Keratinocyte (primary cell): ENCODE measurements around the gene FAM83D. TPM values are rescaled to one million over a fixed set of nuclear protein-coding genes. Genes with fewer than 3 reads are reported as not detected.

Experiments
- DNase-seq: peaks from one replicate; pipeline ENCODE4 v3.0.0-alpha.2; 2011; ENCODE audit warnings: low read depth, missing footprints, low spot score
- FAIRE-seq: peaks from 2 replicates; lab custom pipeline; 2011; peaks lifted over from hg19 to GRCh38; lab: Jason Lieb, UNC
- H2AFZ ChIP-seq: 2 replicates; pipeline ENCODE4 v1.6.0; 2012; ENCODE audit warnings: low read length, control low read depth, inconsistent platforms; ENCODE audit not compliant: control insufficient read depth
- H3K27ac ChIP-seq: 2 replicates; pipeline ENCODE4 v1.5.1; 2011; ENCODE audit warnings: low read length; ENCODE audit not compliant: control insufficient read depth, insufficient read depth
- H3K27me3 ChIP-seq: 3 replicates; pipeline ENCODE4 v1.6.0; 2011; ENCODE audit warnings: low read length; ENCODE audit not compliant: control insufficient read depth, insufficient read depth; ENCODE audit errors: extremely low read depth
- H3K36me3 ChIP-seq, 2 experiments: 2 replicates in 1 of 2; 3 replicates in 1 of 2; pipeline ENCODE4 v1.5.1; 2011; ENCODE audit warnings: low read length in 2 of 2, mild to moderate bottlenecking in 1 of 2; ENCODE audit not compliant: control insufficient read depth in 2 of 2, insufficient read depth in 2 of 2; ENCODE audit errors: extremely low read depth in 1 of 2
- H3K4me1 ChIP-seq: 3 replicates; pipeline ENCODE4 v1.5.1; 2011; ENCODE audit warnings: low read length; ENCODE audit not compliant: control insufficient read depth, insufficient read depth; ENCODE audit errors: extremely low read depth
- H3K4me2 ChIP-seq: 3 replicates; pipeline ENCODE4 v1.6.0; 2011; ENCODE audit warnings: low read depth, low read length; ENCODE audit not compliant: control insufficient read depth, insufficient read depth; ENCODE audit errors: extremely low read depth
- H3K4me3 ChIP-seq, 3 experiments: fragments of 200-600 bp in 1 of 3; sonication (generic) in 1 of 3; 2 replicates in 2 of 3; 3 replicates in 1 of 3; pipeline ENCODE4 v1.5.1; 2011 to 2016; ENCODE audit warnings: low read length in 3 of 3, mild to moderate bottlenecking in 3 of 3, control low read depth in 2 of 3, inconsistent platforms in 1 of 3, low read depth in 1 of 3, mixed read lengths in 1 of 3, mixed run types in 1 of 3, moderate library complexity in 1 of 3; ENCODE audit not compliant: control insufficient read depth in 2 of 3, insufficient read depth in 2 of 3; ENCODE audit errors: extremely low read depth in 1 of 3
- H3K79me2 ChIP-seq: 2 replicates; pipeline ENCODE4 v1.6.0; 2012; ENCODE audit warnings: low read length; ENCODE audit not compliant: control insufficient read depth, insufficient read depth
- H3K9ac ChIP-seq: 3 replicates; pipeline ENCODE4 v1.6.0; 2011; ENCODE audit warnings: low read length; ENCODE audit not compliant: control insufficient read depth, insufficient read depth; ENCODE audit errors: extremely low read depth
- H3K9me1 ChIP-seq: 3 replicates; pipeline ENCODE4 v1.6.0; 2011; ENCODE audit warnings: low read length; ENCODE audit not compliant: control insufficient read depth, insufficient read depth; ENCODE audit errors: extremely low read depth
- H3K9me3 ChIP-seq: 2 replicates; pipeline ENCODE4 v1.5.1; 2012; ENCODE audit warnings: low read depth, low read length; ENCODE audit not compliant: control insufficient read depth
- H4K20me1 ChIP-seq: 3 replicates; pipeline ENCODE4 v1.6.0; 2011; ENCODE audit warnings: low read length; ENCODE audit not compliant: control insufficient read depth, insufficient read depth; ENCODE audit errors: extremely low read depth
- EZH2 ChIP-seq: IDR thresholded peaks from one replicate; pipeline ENCODE4 v1.6.1; 2012; ENCODE audit warnings: inconsistent platforms, mild to moderate bottlenecking, low read length, moderate library complexity
- dilution Hi-C: fragments of 300-500 bp; cut with MboI; formaldehyde crosslinking; loops from one replicate; pipeline ENCODE4 v1.7.0; 2020; ENCODE audit warnings: low sequenced_read_pairs; ENCODE audit not compliant: extremely low pct_ligation_motif_present
- polyA plus RNA-seq, 5 experiments: library from polyadenylated mRNA; depleted of rRNA in 3 of 5; stranded (reverse) in 3 of 5; stranded (forward) in 1 of 5; unstranded in 1 of 5; fragments of >200 nt; gene quantifications; 1 replicate in 1 of 5; 2 replicates in 3 of 5; 3 replicates in 1 of 5; pipeline versions ENCODE4 v1.2.1 to v1.2.3, GENCODE V29; 2011 to 2012; ENCODE audit warnings: missing spikeins in 2 of 5, low read depth in 1 of 5, low replicate concordance in 1 of 5
- TF ChIP-seq, protein P1 (sequence below), 3 experiments: IDR thresholded peaks in 1 of 3; conservative IDR thresholded peaks in 1 of 3; optimal IDR thresholded peaks in 1 of 3; 2 replicates in 2 of 3; 3 replicates in 1 of 3; pipeline versions ENCODE3 to v1.5.1; 2011; ENCODE audit warnings: low read length in 3 of 3, mild to moderate bottlenecking in 3 of 3, moderate library complexity in 2 of 3, control low read depth in 1 of 3, inconsistent platforms in 1 of 3; ENCODE audit not compliant: insufficient read depth in 2 of 3; ENCODE audit errors: extremely low read depth in 1 of 3

Gene FAM83D
- polyA plus RNA-seq, 1 donor (not counting 4 experiments of a cell fraction or from before 2014, with no cell fraction given): 32.1 TPM

DNA sequence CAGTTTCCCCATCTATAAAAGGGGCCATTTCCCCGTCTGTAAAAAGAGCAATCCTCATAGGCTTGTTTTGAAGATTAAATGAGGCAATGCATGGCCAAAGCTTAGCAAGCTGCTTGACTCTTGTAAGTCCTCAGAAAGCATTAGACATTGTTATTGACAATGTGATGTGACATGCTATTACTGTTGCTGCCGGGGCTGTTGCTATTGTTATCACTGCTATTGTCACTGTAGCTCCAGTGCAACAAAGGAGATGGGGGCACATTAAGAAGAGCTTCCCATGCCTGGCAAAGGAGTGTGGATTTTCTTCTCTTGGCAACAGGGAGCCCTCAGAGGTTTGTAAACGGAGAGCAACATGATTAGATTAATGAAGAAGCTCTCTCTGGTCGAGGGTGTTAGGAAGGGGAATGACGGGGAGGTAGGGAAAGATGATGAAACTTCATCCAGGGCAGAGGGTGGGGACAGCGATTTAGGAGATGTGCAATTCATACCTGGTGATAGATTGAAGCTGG lies 33.1 kb upstream of the FAM83D start:
- H3K27me3 ChIP-seq: peaks cover 9% of the 10 kb centered on the region
- dilution Hi-C loops: no loop called here
- H3K4me1 ChIP-seq: no peaks in the 10 kb centered on the region
- peaks cover 2% of the 10 kb centered on the region for H4K20me1 ChIP-seq
- H3K9me3 ChIP-seq: no peaks in the 10 kb centered on the region
- no peak for TF ChIP-seq EZH2
- TF ChIP-seq, protein P1, sequence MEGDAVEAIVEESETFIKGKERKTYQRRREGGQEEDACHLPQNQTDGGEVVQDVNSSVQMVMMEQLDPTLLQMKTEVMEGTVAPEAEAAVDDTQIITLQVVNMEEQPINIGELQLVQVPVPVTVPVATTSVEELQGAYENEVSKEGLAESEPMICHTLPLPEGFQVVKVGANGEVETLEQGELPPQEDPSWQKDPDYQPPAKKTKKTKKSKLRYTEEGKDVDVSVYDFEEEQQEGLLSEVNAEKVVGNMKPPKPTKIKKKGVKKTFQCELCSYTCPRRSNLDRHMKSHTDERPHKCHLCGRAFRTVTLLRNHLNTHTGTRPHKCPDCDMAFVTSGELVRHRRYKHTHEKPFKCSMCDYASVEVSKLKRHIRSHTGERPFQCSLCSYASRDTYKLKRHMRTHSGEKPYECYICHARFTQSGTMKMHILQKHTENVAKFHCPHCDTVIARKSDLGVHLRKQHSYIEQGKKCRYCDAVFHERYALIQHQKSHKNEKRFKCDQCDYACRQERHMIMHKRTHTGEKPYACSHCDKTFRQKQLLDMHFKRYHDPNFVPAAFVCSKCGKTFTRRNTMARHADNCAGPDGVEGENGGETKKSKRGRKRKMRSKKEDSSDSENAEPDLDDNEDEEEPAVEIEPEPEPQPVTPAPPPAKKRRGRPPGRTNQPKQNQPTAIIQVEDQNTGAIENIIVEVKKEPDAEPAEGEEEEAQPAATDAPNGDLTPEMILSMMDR (optimal IDR thresholded peaks at IDR 0.05 in 1 of 3, IDR thresholded peaks at IDR 0.05 in 1 of 3, conservative IDR thresholded peaks at IDR 0.05 in 1 of 3; ENCODE audit: extremely low read depth in 1 of 3, insufficient read depth in 2 of 3, low read length in 3 of 3): no peak
- H3K27ac ChIP-seq: no peak overlapping the region
- H3K4me2 ChIP-seq: no peak overlapping the region
- H3K79me2 ChIP-seq: no peaks in the 10 kb centered on the region
- FAIRE-seq (no peak), DNase-seq (no peak)
- H3K9ac ChIP-seq: no peak overlapping the region
- no peaks in the 10 kb centered on the region for H3K36me3 ChIP-seq
- no peaks in the 10 kb centered on the region for H3K9me1 ChIP-seq
- H2AFZ ChIP-seq: no peak overlapping the region
- no peak overlapping the region for H3K4me3 ChIP-seq

DNA sequence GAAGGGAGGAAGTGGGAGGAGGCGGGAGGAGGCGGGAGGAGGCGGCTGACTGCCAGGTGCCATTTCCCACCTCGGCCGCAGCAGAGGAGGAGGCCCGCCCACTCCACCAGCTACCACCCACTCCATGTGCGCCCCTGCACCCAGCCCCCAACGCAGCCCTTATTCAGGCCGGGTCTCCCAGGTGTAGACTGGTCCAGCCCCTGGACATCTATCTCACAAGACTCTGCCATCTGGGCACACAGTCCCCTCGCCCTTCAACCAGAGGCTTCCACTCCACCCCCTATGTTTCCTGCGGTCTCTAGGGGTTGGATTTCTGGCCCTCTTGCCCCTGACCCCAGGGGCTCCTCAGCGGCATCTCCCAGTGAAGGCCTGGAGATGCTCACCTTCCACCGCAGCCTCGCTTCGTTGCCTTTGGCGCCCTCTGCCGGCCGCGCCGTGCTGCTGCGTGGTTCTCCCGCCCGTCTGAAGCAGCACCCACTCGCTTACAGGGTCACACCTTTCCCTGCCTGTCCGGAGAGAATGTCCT lies 32.6 kb upstream of the FAM83D start:
- no peaks in the 10 kb centered on the region for H3K36me3 ChIP-seq
- no peaks in the 10 kb centered on the region for H3K79me2 ChIP-seq
- H3K9me3 ChIP-seq: no peaks in the 10 kb centered on the region
- no peak for FAIRE-seq
- DNase-seq: peak; percentile 7
- peaks cover 2% of the 10 kb centered on the region for H4K20me1 ChIP-seq
- H3K4me2 ChIP-seq: peak overlapping the region; percentile 22
- no peak overlapping the region for H3K27ac ChIP-seq
- peaks cover 9% of the 10 kb centered on the region for H3K27me3 ChIP-seq
- no peak for TF ChIP-seq EZH2
- TF ChIP-seq, protein P1 (optimal IDR thresholded peaks at IDR 0.05 in 1 of 3, IDR thresholded peaks at IDR 0.05 in 1 of 3, conservative IDR thresholded peaks at IDR 0.05 in 1 of 3; ENCODE audit: extremely low read depth in 1 of 3, insufficient read depth in 2 of 3, low read length in 3 of 3): peak; percentile 79 to 99 (median 98)
- H3K4me3 ChIP-seq: no peak overlapping the region
- H2AFZ ChIP-seq: no peak overlapping the region
- dilution Hi-C loops: no loop called here
- H3K9me1 ChIP-seq: no peaks in the 10 kb centered on the region
- H3K9ac ChIP-seq: no peak overlapping the region
- no peaks in the 10 kb centered on the region for H3K4me1 ChIP-seq
